Hepatocyte (in vitro differentiated cells): ENCODE results near the gene XXYLT1. TPM values are rescaled to one million over a fixed set of nuclear protein-coding genes. Genes with fewer than 3 reads are reported as not detected.

Experiments
- DNase-seq: peaks from one replicate; pipeline ENCODE4 v3.0.0-alpha.2; 2016; ENCODE audit warnings: low spot score
- H2AFZ ChIP-seq: fragments of 200-600 bp; sonication (generic); 2 replicates; pipeline ENCODE4 v1.6.0; 2016; ENCODE audit warnings: antibody characterized with exemption, mild to moderate bottlenecking
- H3K27ac ChIP-seq: fragments of 200-600 bp; sonication (generic); 2 replicates; pipeline ENCODE4 v1.5.1; 2016; ENCODE audit warnings: mild to moderate bottlenecking
- H3K27me3 ChIP-seq: fragments of 200-600 bp; sonication (generic); 2 replicates; pipeline ENCODE4 v1.6.1; 2016
- H3K36me3 ChIP-seq: fragments of 200-600 bp; sonication (generic); replicated peaks from 2 replicates; pipeline ENCODE4 v1.5.1; 2016; ENCODE audit warnings: low read depth; ENCODE audit not compliant: insufficient read depth
- H3K4me1 ChIP-seq: fragments of 200-600 bp; sonication (generic); 2 replicates; pipeline ENCODE4 v1.5.1; 2016; ENCODE audit warnings: mild to moderate bottlenecking, moderate library complexity; ENCODE audit not compliant: insufficient read depth
- H3K4me2 ChIP-seq: fragments of 200-600 bp; sonication (generic); 2 replicates; pipeline ENCODE4 v1.6.0; 2016
- H3K4me3 ChIP-seq: fragments of 200-600 bp; sonication (generic); 2 replicates; pipeline ENCODE4 v1.5.1; 2016; ENCODE audit warnings: mild to moderate bottlenecking
- H3K79me2 ChIP-seq: fragments of 200-600 bp; sonication (generic); 2 replicates; pipeline ENCODE4 v1.6.0; 2017; ENCODE audit warnings: mild to moderate bottlenecking
- H3K9me2 ChIP-seq: fragments of 200-600 bp; sonication (generic); replicated peaks from 2 replicates; pipeline ENCODE4 v1.6.0; 2017; ENCODE audit warnings: mild to moderate bottlenecking; ENCODE audit not compliant: insufficient read depth
- H3K9me3 ChIP-seq: fragments of 200-600 bp; sonication (generic); 2 replicates; pipeline ENCODE4 v1.5.1; 2016; ENCODE audit warnings: low read depth, mild to moderate bottlenecking
- H4K20me1 ChIP-seq: fragments of 200-600 bp; sonication (generic); 2 replicates; pipeline ENCODE4 v1.6.0; 2016; ENCODE audit warnings: mild to moderate bottlenecking; ENCODE audit not compliant: insufficient read depth, poor library complexity, severe bottlenecking
- EZH2 ChIP-seq: fragments of 200-600 bp; sonication (generic); IDR thresholded peaks from 2 replicates; pipeline ENCODE4 v1.6.1; 2016; ENCODE audit warnings: antibody characterized with exemption, mild to moderate bottlenecking, borderline replicate concordance
- EZH2phosphoT487 ChIP-seq: fragments of 200-600 bp; sonication (generic); IDR thresholded peaks from one replicate; pipeline ENCODE4 v1.6.1; 2018; ENCODE audit warnings: antibody characterized with exemption, mild to moderate bottlenecking, low read depth, moderate library complexity; ENCODE audit not compliant: unreplicated experiment, severe bottlenecking
- WGBS: methylation state at CpG from one replicate; pipeline ENCODE4 v1.1.6; 2016; ENCODE audit warnings: low lambda C conversion rate; ENCODE audit errors: missing lambda C conversion rate; 5-methylcytosine and 5-hydroxymethylcytosine counted together
- polyA plus RNA-seq: library from polyadenylated mRNA; unstranded; fragments of >200 nt; fragmentation: Nextera tagmentation; extraction: Ambion mirVana; gene quantifications from 2 replicates; pipeline ENCODE4 v1.2.1, GENCODE V29; 2016
- total RNA-seq: library from RNA; depleted of rRNA; stranded (reverse); fragments of >200 nt; gene quantifications from 2 replicates; pipeline ENCODE4 v1.2.3, GENCODE V29; 2014
- TF ChIP-seq, protein P1 (sequence below): fragments of 200-600 bp; sonication (generic); IDR thresholded peaks from 2 replicates; pipeline ENCODE4 v1.5.1; 2016; ENCODE audit warnings: antibody characterized with exemption, mild to moderate bottlenecking; ENCODE audit not compliant: poor library complexity

XXYLT1 gene
- total and polyA plus RNA-seq, 2 experiments from 2014 or later = 20.9 to 25.6 TPM

DNA sequence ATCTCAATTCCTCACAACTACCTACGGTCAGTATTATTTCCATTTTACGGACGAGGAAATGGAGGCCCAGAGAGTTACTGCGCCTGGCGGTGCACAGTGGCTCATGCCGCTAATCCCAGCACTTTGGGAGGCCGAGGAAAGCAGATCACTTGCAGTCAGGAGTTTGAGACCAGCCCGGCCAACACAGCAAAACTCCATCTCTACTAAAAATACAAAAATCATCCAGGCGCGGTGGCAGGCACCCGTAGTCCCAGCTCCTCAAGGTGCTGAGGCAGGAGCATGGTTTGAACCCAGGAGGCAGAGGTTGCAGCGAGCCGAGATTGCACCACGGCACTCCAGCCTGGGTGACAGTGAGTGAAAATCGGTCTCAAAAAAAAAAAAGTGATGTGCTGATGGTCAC, 187.3 kb downstream of the XXYLT1 start:
- Histone ChIP-seq H4K20me1 (no peaks in the 10 kb centered on the region), H3K27me3 (no peaks in the 10 kb centered on the region), H3K9me3 (no peaks in the 10 kb centered on the region), H3K9me2 (no peaks in the 10 kb centered on the region), H3K4me2 (no peak overlapping the region), H3K36me3 (no peaks in the 10 kb centered on the region), H3K79me2 (no peaks in the 10 kb centered on the region), H3K27ac (no peak overlapping the region), H2AFZ (no peak overlapping the region), H3K4me1 (peaks cover 18% of the 10 kb centered on the region), H3K4me3 (no peak overlapping the region)
- DNase-seq = no peak
- 95% methylated on average over 15 of the region's 15 CpGs for WGBS
- TF ChIP-seq EZH2phosphoT487 (no peak), EZH2 (no peak)
- TF ChIP-seq, protein P1, sequence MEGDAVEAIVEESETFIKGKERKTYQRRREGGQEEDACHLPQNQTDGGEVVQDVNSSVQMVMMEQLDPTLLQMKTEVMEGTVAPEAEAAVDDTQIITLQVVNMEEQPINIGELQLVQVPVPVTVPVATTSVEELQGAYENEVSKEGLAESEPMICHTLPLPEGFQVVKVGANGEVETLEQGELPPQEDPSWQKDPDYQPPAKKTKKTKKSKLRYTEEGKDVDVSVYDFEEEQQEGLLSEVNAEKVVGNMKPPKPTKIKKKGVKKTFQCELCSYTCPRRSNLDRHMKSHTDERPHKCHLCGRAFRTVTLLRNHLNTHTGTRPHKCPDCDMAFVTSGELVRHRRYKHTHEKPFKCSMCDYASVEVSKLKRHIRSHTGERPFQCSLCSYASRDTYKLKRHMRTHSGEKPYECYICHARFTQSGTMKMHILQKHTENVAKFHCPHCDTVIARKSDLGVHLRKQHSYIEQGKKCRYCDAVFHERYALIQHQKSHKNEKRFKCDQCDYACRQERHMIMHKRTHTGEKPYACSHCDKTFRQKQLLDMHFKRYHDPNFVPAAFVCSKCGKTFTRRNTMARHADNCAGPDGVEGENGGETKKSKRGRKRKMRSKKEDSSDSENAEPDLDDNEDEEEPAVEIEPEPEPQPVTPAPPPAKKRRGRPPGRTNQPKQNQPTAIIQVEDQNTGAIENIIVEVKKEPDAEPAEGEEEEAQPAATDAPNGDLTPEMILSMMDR = no peak

DNA sequence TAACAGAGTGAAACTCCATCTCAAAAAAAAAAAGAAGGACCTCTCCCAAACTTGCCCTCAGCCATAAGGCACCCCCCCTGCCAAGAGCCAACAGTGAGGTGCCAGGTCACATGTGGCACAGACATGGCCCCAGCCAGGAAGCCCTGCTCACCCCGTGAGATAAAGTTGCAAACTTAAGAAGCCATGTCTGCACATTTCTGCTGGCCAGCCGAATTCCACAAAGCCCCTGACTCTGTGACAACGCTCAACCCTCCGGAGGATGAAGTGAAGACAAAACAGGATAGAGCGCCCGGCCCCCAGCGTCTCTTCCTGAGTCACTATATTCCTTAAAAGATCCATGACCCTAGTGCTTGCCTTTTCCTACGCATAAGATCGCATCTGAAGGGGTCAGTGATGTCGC, 188.1 kb downstream of the XXYLT1 start:
- DNase-seq = no peak
- no peaks in the 10 kb centered on the region for H4K20me1 ChIP-seq
- no peak for TF ChIP-seq EZH2phosphoT487
- TF ChIP-seq, protein P1 = no peak
- no peak for TF ChIP-seq EZH2
- WGBS = 89% methylated on average over 10 of the region's 10 CpGs
- H3K4me1 ChIP-seq = peaks cover 18% of the 10 kb centered on the region
- H3K4me3 ChIP-seq = no peak overlapping the region
- H3K4me2 ChIP-seq = no peak overlapping the region
- H3K27me3 ChIP-seq = no peaks in the 10 kb centered on the region
- no peak overlapping the region for H3K27ac ChIP-seq
- H3K79me2 ChIP-seq = no peaks in the 10 kb centered on the region
- H2AFZ ChIP-seq = no peak overlapping the region
- no peaks in the 10 kb centered on the region for H3K9me2 ChIP-seq
- H3K9me3 ChIP-seq = no peaks in the 10 kb centered on the region
- H3K36me3 ChIP-seq = no peaks in the 10 kb centered on the region

DNA sequence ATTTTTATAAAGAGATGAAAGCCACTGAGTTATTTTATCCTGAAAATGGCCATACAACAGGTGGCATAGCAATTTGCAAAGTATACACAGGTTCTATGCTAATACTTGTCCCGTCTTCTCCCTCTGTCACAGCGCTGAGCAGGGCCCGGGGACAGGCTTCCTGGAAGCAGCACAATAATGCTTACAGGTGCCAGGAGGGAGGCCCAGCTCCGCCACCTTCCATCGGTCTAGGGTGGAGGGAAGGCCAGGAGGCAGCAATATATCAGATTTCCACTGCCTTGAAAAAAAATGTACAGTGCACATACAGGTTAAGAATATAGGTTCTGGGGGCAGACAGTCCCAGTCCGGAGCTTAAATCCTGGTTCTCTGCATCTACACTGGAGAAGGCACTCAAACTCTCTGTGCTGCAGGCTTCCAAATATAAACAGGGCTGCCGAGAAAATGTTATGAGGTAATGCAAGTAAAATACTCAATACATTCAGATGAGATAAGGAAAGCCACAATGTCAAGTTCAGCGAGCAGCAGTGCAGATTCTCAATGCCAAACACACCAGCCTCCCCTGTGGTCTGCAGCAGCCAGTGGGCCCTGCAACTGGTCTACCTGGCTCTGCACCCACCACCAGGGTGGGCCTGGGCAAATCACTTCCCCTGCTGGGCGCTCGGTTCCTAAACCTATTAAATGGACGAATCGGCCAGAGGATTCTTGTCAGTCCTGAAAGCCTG, 189.6 kb downstream of the XXYLT1 start:
- no peak for TF ChIP-seq EZH2
- no peak for DNase-seq
- no peaks in the 10 kb centered on the region for H3K79me2 ChIP-seq
- no peaks in the 10 kb centered on the region for H3K9me2 ChIP-seq
- H3K9me3 ChIP-seq = no peaks in the 10 kb centered on the region
- H3K4me1 ChIP-seq = peaks cover 15% of the 10 kb centered on the region
- 64% methylated on average over 12 of the region's 12 CpGs for WGBS
- no peaks in the 10 kb centered on the region for H4K20me1 ChIP-seq
- H3K4me2 ChIP-seq = peak overlapping the region; percentile 41
- H3K27me3 ChIP-seq = no peaks in the 10 kb centered on the region
- no peak overlapping the region for H3K27ac ChIP-seq
- H2AFZ ChIP-seq = no peak overlapping the region
- H3K4me3 ChIP-seq = no peak overlapping the region
- H3K36me3 ChIP-seq = no peaks in the 10 kb centered on the region

DNA sequence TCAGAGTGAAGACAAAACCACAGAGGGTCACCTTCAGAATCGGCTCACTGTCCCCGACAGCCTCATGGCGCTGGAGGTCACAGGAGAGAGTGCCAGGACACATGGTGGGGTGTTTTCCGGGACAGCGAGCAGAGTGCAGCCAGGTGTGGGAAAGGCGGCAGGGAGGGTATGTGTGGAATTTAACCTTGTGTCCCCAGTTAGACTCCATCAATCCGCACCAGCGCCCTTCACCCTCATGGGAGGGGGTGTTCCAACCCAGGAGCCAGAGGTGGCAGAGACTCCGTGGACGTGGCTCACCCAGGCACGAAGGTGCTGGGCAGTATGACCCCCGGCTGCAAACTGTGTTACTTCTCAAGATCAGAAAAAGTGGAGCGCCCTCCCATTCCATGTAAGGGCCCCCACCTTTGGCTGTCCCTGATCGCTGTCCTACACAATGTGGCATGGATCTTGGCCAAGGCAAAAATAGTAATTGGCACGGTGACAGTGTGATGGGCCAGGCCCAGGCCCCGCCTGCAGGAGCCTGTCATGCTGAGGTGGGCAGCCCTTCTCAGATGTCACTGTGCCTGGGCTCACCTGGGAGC, 190.3 kb downstream of the XXYLT1 start:
- Histone ChIP-seq H3K36me3 (no peaks in the 10 kb centered on the region), H3K4me1 (peaks cover 15% of the 10 kb centered on the region), H2AFZ (no peak overlapping the region), H3K79me2 (no peaks in the 10 kb centered on the region), H3K27me3 (no peaks in the 10 kb centered on the region), H3K4me3 (no peak overlapping the region), H3K9me3 (no peaks in the 10 kb centered on the region), H4K20me1 (no peaks in the 10 kb centered on the region), H3K27ac (no peak overlapping the region), H3K4me2 (peak overlapping the region; percentile 41), H3K9me2 (no peaks in the 10 kb centered on the region)
- TF ChIP-seq EZH2 (no peak), EZH2phosphoT487 (no peak)
- TF ChIP-seq, protein P1 = no peak
- WGBS = 89% methylated on average over 15 of the region's 16 CpGs
- no peak for DNase-seq
